A673 (cell line): ENCODE data around the gene DLK1. TPM values are rescaled to one million over a fixed set of nuclear protein-coding genes. Genes with fewer than 3 reads are reported as not detected.

Experiments used
- BruUV-seq: library from RNA; stranded (reverse); fragments of 400-500 nt; replicated peaks from 2 replicates; lab custom pipeline; 2021; lab: Mats Ljungman, UMichigan
- CTCF ChIA-PET: fragments of 300-600 bp; sonication (Branson Sonifier 250); formaldehyde crosslinking; loops from one replicate; lab custom pipeline; 2022; ENCODE audit warnings: antibody characterized with exemption; lab: Charles Lee
- POLR2A ChIA-PET: fragments of 300-600 bp; sonication (Branson Sonifier 250); formaldehyde crosslinking; loops from one replicate; lab custom pipeline; 2022; ENCODE audit warnings: antibody characterized with exemption; ENCODE audit not compliant: low non-redundant PET; lab: Charles Lee
- DNase-seq: peaks from one replicate; pipeline ENCODE4 v3.0.0-alpha.2; 2015; ENCODE audit warnings: low spot score
- H3K27ac ChIP-seq: fragments of 200-600 bp; sonication (generic); 2 replicates; pipeline ENCODE4 v1.5.1; 2016; ENCODE audit warnings: mixed run types, low read depth, mild to moderate bottlenecking, mixed read lengths, antibody characterized with exemption, low read length; ENCODE audit not compliant: poor library complexity, severe bottlenecking
- H3K27me3 ChIP-seq: fragments of 200-600 bp; sonication (generic); replicated peaks from 2 replicates; pipeline ENCODE4 v1.6.1; 2017; ENCODE audit warnings: mixed run types, low read depth, mild to moderate bottlenecking, mixed read lengths, antibody characterized with exemption, low read length; ENCODE audit not compliant: insufficient read depth, poor library complexity
- H3K36me3 ChIP-seq: fragments of 200-600 bp; sonication (generic); 2 replicates; pipeline ENCODE4 v1.6.1; 2016; ENCODE audit warnings: mixed run types, mild to moderate bottlenecking, mixed read lengths, antibody characterized with exemption, low read length; ENCODE audit not compliant: insufficient read depth, poor library complexity, severe bottlenecking
- H3K4me1 ChIP-seq: fragments of 200-600 bp; sonication (generic); 2 replicates; pipeline ENCODE4 v1.6.1; 2017; ENCODE audit warnings: mixed run types, mild to moderate bottlenecking, mixed read lengths, antibody characterized with exemption, low read length; ENCODE audit not compliant: insufficient read depth, poor library complexity, severe bottlenecking
- H3K4me3 ChIP-seq: fragments of 200-600 bp; sonication (generic); 2 replicates; pipeline ENCODE4 v1.5.1; 2016; ENCODE audit warnings: low read depth, mixed run types, mild to moderate bottlenecking, mixed read lengths, low read length; ENCODE audit not compliant: poor library complexity, severe bottlenecking
- H3K9me3 ChIP-seq: fragments of 200-600 bp; sonication (generic); 2 replicates; pipeline ENCODE4 v1.6.1; 2016; ENCODE audit warnings: mixed run types, low read depth, mild to moderate bottlenecking, mixed read lengths, antibody characterized with exemption, low read length; ENCODE audit not compliant: poor library complexity, severe bottlenecking
- CTCF ChIP-seq: fragments of 300-800, 200-600 bp; sonication (generic); conservative IDR thresholded peaks from 2 replicates; pipeline ENCODE4 v1.5.1; 2017; ENCODE audit warnings: low read depth, mild to moderate bottlenecking, antibody characterized with exemption, low read length, moderate library complexity, mixed read lengths
- EZH2 ChIP-seq: fragments of 200-600 bp; sonication (generic); IDR thresholded peaks from 2 replicates; pipeline ENCODE4 v1.6.1; 2017; ENCODE audit warnings: borderline replicate concordance, low read depth, mild to moderate bottlenecking, mixed read lengths, antibody characterized with exemption, low read length; ENCODE audit not compliant: poor library complexity, severe bottlenecking
- intact Hi-C: fragments of 100-400 bp; cut with micrococcal nuclease; formaldehyde crosslinking; loops from one replicate; pipeline ENCODE4 v1.10.0; 2022; ENCODE audit not compliant: unreplicated experiment
- total RNA-seq: library from RNA; stranded (reverse); gene quantifications from 2 replicates; pipeline ENCODE4 v1.2.3, GENCODE V29; 2021

The DLK1 gene
- total RNA-seq, 1 experiment from 2014 or later, result not detected

DNA sequence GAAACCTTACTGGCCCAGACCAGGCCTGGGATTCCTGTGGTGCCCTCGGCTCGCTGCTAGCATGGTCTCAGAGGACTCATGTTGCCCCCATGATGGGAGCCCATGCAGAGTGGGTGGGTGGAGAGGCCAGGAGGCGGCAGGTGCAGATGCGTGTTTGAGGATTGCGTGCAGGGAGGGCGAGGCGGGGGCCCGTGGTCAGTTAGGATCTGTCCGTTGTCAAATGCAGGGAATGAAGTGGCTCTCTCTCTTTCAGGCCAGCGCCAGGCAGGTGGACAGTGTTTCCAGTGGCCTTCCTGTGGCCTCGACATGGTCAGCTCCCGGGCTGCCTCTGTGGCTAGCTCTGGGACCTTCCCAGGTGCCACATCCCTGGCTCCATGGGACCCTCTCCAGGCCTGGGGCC lies 39.3 kb upstream of the DLK1 start:
- POLR2A ChIA-PET, result no interaction called here
- CTCF ChIA-PET, result no interaction called here
- Histone ChIP-seq H3K27me3 (no peaks in the 10 kb centered on the region), H3K9me3 (no peaks in the 10 kb centered on the region), H3K27ac (no peak overlapping the region), H3K4me3 (no peak overlapping the region), H3K4me1 (peaks cover 20% of the 10 kb centered on the region), H3K36me3 (no peaks in the 10 kb centered on the region)
- BruUV-seq, result no TSS peak
- TF ChIP-seq CTCF (no peak), EZH2 (no peak)
- DNase-seq, result no peak
- intact Hi-C loops, result no loop called here

DNA sequence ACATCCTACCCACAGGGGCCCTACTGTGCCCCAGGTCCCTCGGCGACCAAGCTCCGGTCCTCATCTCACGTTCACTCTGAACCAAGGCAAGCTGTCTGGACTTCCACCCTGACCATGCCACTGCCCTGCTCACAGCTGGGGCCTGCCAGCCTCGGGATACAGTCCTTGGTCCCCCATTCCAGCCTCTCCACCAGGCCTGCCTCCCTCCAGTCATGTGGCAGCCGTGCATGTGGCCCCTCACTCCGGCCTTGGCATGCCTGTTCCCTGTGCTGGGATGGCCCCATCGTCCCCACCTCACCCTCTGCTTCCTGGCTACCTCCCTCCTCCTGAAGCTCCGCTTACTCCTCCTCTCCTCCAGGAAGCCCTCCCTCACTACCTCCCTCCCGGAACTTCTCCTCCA lies 38.6 kb upstream of the DLK1 start:
- H3K4me3 ChIP-seq, result no peak overlapping the region
- no peaks in the 10 kb centered on the region for H3K36me3 ChIP-seq
- POLR2A ChIA-PET, result no interaction called here
- H3K9me3 ChIP-seq, result no peaks in the 10 kb centered on the region
- intact Hi-C loops, result no loop called here
- no peak overlapping the region for H3K27ac ChIP-seq
- no peak for DNase-seq
- no TSS peak for BruUV-seq
- CTCF ChIA-PET, result no interaction called here
- no peaks in the 10 kb centered on the region for H3K27me3 ChIP-seq
- peaks cover 22% of the 10 kb centered on the region for H3K4me1 ChIP-seq
- no peak for TF ChIP-seq EZH2
- TF ChIP-seq CTCF, result no peak

GRCh38 chr14:100688598-100689461 lies 37.9 kb upstream of the DLK1 start:
- Histone ChIP-seq H3K27ac (no peak overlapping the region), H3K36me3 (no peaks in the 10 kb centered on the region), H3K4me3 (no peak overlapping the region), H3K27me3 (no peaks in the 10 kb centered on the region), H3K9me3 (no peaks in the 10 kb centered on the region), H3K4me1 (peaks cover 24% of the 10 kb centered on the region)
- no TSS peak for BruUV-seq
- POLR2A ChIA-PET, result no interaction called here
- TF ChIP-seq CTCF (no peak), EZH2 (no peak)
- intact Hi-C loops, result no loop called here
- CTCF ChIA-PET, result no interaction called here
- peak; percentile 70 for DNase-seq
